ENCODE results near the gene TESPA1.
"Not testable (repeated sequence)": the region's sequence is repeated elsewhere in the genome, so short reads cannot be mapped to it uniquely, and the experiment has no call there.

Gene TESPA1

GRCh38 chr12:54993181-54993835 lies 8.7 kb upstream of the TESPA1 start:
- no peak overlapping the region for H2AFZ ChIP-seq (ENCODE audit: low read depth, low read length)
- no peak overlapping the region for H3K4me3 ChIP-seq (ENCODE audit: low read length)
- no peaks in the 10 kb centered on the region for H3K4me1 ChIP-seq (ENCODE audit: insufficient read depth, low read length)
- H3K9me3 ChIP-seq (ENCODE audit: low read length), result no peaks in the 10 kb centered on the region
- H3K27me3 ChIP-seq (ENCODE audit: insufficient read depth, low read length), result no peaks in the 10 kb centered on the region
- H3K36me3 ChIP-seq (ENCODE audit: insufficient read depth, low read length), result no peaks in the 10 kb centered on the region

GRCh38 chr12:54991991-54992375 lies 7.4 kb upstream of the TESPA1 start:
- Histone ChIP-seq H3K27me3 (ENCODE audit: insufficient read depth, low read length) (no peaks in the 10 kb centered on the region), H3K4me3 (ENCODE audit: low read length) (no peak overlapping the region)

DNA sequence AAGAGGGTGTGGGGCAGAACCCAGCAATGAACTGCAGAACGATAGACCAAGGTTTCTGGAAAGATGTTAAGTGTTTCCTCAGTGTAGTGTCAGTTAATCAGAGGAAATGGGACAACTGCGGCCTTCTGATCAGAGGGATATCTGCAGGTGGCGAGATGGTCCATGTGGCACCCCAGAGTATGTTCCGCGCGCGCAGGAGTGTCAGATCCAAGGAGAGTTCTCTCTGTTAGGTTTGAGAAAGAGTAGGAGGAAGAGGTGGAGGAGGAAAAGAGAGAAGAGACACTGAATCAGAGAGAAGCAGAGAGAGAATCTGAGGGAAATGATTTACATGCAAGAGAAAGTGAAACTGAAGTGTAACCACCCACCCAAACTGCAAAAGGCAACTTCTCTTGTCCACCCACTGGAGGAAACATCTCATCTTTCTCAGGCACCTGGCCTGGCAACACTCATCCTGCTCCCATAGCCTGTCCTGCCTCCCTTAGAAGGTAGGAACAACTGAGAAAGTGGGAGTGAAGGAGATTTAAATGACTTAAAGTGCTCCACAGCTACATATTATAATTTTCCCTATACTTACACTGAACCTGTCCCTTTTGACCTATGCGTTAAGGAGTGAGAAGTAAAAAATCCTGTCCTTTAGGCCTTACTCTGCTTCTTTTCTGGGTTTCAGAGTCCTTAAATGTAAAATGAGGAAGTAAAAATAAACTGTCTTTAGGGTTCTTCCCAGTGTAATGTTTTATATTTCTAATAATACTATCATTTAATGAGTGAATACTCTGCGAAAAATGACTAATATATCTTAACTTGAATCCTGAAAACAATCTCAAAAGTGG lies 6.8 kb upstream of the TESPA1 start:
- H3K4me1 ChIP-seq (ENCODE audit: insufficient read depth, low read length), result no peaks in the 10 kb centered on the region
- H3K9me3 ChIP-seq (ENCODE audit: low read length), result no peaks in the 10 kb centered on the region
- no peaks in the 10 kb centered on the region for H3K36me3 ChIP-seq (ENCODE audit: insufficient read depth, low read length)
- H3K4me3 ChIP-seq (ENCODE audit: low read length), result no peak overlapping the region
- H3K27me3 ChIP-seq (ENCODE audit: insufficient read depth, low read length), result no peaks in the 10 kb centered on the region
- no peak overlapping the region for H2AFZ ChIP-seq (ENCODE audit: low read depth, low read length)

More at GRCh38 chr12:54991991-54992375, 7.4 kb upstream of the TESPA1 start:
- no peaks in the 10 kb centered on the region for H3K36me3 ChIP-seq (ENCODE audit: insufficient read depth, low read length)
- no peaks in the 10 kb centered on the region for H3K9me3 ChIP-seq (ENCODE audit: low read length)
- no peak overlapping the region for H2AFZ ChIP-seq (ENCODE audit: low read depth, low read length)
- H3K4me1 ChIP-seq (ENCODE audit: insufficient read depth, low read length), result no peaks in the 10 kb centered on the region

GRCh38 chr12:54989829-54990228 lies 5.3 kb upstream of the TESPA1 start:
- Histone ChIP-seq H2AFZ (ENCODE audit: low read depth, low read length) (no peak overlapping the region), H3K4me3 (ENCODE audit: low read length) (no peak overlapping the region), H3K27me3 (ENCODE audit: insufficient read depth, low read length) (no peaks in the 10 kb centered on the region), H3K36me3 (ENCODE audit: insufficient read depth, low read length) (no peaks in the 10 kb centered on the region), H3K9me3 (ENCODE audit: low read length) (no peaks in the 10 kb centered on the region), H3K4me1 (ENCODE audit: insufficient read depth, low read length) (no peaks in the 10 kb centered on the region)

- Histone ChIP-seq H3K27me3 (ENCODE audit: insufficient read depth, low read length) (no peaks in the 10 kb centered on the region), H3K9me3 (ENCODE audit: low read length) (no peaks in the 10 kb centered on the region), H3K36me3 (ENCODE audit: insufficient read depth, low read length) (no peaks in the 10 kb centered on the region), H3K4me1 (ENCODE audit: insufficient read depth, low read length) (no peaks in the 10 kb centered on the region), H2AFZ (ENCODE audit: low read depth, low read length) (no peak overlapping the region), H3K4me3 (ENCODE audit: low read length) (no peak overlapping the region)
These were observed 4.0 kb upstream of the TESPA1 start for GRCh38 chr12:54988402-54989054.

DNA sequence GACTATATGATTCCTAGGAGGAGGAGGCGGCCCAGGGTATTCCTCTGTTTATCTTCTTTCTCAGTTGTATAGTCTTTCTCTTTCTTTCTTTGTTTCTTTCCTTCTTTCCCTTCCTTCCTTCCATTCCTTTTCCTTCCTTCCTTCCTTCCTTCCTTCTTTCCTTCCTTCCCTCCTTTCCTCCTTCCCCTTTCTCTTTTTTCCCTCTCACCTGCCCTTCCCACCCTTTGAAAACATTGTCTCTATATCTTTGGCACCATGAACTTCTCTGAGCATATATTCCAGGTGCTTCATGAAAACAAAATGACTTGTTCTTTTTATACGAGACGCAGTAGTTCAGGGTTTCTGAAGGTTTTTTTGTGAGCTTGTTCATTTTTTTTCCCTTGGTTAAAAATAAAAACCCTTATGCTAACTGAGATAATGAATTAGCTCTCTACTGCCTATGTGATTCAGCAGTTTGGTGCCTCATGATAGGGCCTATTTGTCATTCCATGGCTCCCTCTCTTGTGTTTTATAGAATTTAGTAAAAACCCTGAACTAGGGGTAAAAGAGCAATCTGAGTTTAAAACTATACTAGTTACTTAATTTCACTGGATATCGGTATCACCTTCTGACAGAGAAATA lies 3.2 kb upstream of the TESPA1 start:
- H3K4me1 ChIP-seq (ENCODE audit: insufficient read depth, low read length), result no peaks in the 10 kb centered on the region
- H3K4me3 ChIP-seq (ENCODE audit: low read length), result no peak overlapping the region
- H2AFZ ChIP-seq (ENCODE audit: low read depth, low read length), result no peak overlapping the region
- no peaks in the 10 kb centered on the region for H3K27me3 ChIP-seq (ENCODE audit: insufficient read depth, low read length)
- no peaks in the 10 kb centered on the region for H3K36me3 ChIP-seq (ENCODE audit: insufficient read depth, low read length)
- H3K9me3 ChIP-seq (ENCODE audit: low read length), result no peaks in the 10 kb centered on the region

DNA sequence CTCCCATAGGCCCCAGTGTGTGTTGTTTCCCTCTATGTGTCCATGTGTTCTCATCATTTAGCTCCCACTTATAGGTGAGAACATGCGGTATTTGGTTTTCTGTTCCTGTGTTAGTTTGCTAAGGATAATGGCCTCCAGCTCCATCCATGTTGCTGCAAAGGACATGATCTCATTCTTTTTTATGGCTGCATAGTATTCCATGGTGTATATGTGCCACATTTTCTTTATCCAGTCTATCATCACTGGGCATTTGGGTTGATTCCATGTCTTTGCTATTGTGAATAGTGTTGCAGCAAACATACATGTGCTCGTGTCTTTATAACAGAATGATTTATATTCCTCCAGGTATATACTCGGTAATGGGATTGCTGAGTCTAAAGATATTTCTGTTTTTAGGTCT lies 2.2 kb upstream of the TESPA1 start:
- H3K4me3 ChIP-seq (ENCODE audit: low read length); H3K9me3 ChIP-seq (ENCODE audit: low read length); H2AFZ ChIP-seq (ENCODE audit: low read depth, low read length); H3K27me3 ChIP-seq (ENCODE audit: insufficient read depth, low read length); H3K4me1 ChIP-seq (ENCODE audit: insufficient read depth, low read length); H3K36me3 ChIP-seq (ENCODE audit: insufficient read depth, low read length): not testable (repeated sequence)

- Histone ChIP-seq H3K27me3 (ENCODE audit: insufficient read depth, low read length) (no peaks in the 10 kb centered on the region), H3K36me3 (ENCODE audit: insufficient read depth, low read length) (no peaks in the 10 kb centered on the region), H3K9me3 (ENCODE audit: low read length) (no peaks in the 10 kb centered on the region), H3K4me1 (ENCODE audit: insufficient read depth, low read length) (no peaks in the 10 kb centered on the region), H3K4me3 (ENCODE audit: low read length) (no peak overlapping the region), H2AFZ (ENCODE audit: low read depth, low read length) (no peak overlapping the region)
These were observed 943 bp downstream of the TESPA1 start for GRCh38 chr12:54983536-54984101.

GRCh38 chr12:54981796-54982195 lies 2.8 kb downstream of the TESPA1 start:
- Histone ChIP-seq H3K27me3 (ENCODE audit: insufficient read depth, low read length) (no peaks in the 10 kb centered on the region), H3K9me3 (ENCODE audit: low read length) (no peaks in the 10 kb centered on the region), H3K4me3 (ENCODE audit: low read length) (no peak overlapping the region), H2AFZ (ENCODE audit: low read depth, low read length) (no peak overlapping the region), H3K36me3 (ENCODE audit: insufficient read depth, low read length) (no peaks in the 10 kb centered on the region), H3K4me1 (ENCODE audit: insufficient read depth, low read length) (no peaks in the 10 kb centered on the region)

DNA sequence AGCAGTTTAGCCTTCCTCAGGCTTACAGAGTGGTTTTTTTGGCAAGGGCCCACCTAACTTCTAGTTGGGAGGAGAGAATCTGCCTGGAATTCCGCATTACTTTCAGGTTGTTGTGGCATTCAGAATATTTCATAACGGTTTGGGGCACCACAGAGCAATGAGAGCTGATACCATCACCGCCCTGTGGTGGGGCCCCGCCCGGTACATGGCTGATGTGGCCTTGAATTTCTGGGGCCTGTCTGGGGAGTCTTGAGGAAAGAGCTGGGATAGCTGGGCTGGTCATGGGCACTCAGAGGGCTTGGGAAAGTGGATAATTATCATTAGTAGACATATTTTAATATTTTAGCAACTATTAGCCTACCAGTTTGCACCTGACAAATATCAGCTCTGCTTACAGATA lies 4.2 kb downstream of the TESPA1 start:
- H3K9me3 ChIP-seq (ENCODE audit: low read length), result no peaks in the 10 kb centered on the region
- no peaks in the 10 kb centered on the region for H3K4me1 ChIP-seq (ENCODE audit: insufficient read depth, low read length)
- no peaks in the 10 kb centered on the region for H3K27me3 ChIP-seq (ENCODE audit: insufficient read depth, low read length)
- no peak overlapping the region for H2AFZ ChIP-seq (ENCODE audit: low read depth, low read length)
- H3K4me3 ChIP-seq (ENCODE audit: low read length), result no peak overlapping the region
- no peaks in the 10 kb centered on the region for H3K36me3 ChIP-seq (ENCODE audit: insufficient read depth, low read length)

- Histone ChIP-seq H3K27me3 (ENCODE audit: insufficient read depth, low read length) (no peaks in the 10 kb centered on the region), H3K36me3 (ENCODE audit: insufficient read depth, low read length) (no peaks in the 10 kb centered on the region), H3K4me3 (ENCODE audit: low read length) (no peak overlapping the region), H3K4me1 (ENCODE audit: insufficient read depth, low read length) (no peaks in the 10 kb centered on the region), H2AFZ (ENCODE audit: low read depth, low read length) (no peak overlapping the region), H3K9me3 (ENCODE audit: low read length) (no peaks in the 10 kb centered on the region)
These were observed 6.7 kb downstream of the TESPA1 start for GRCh38 chr12:54977857-54978256.

DNA sequence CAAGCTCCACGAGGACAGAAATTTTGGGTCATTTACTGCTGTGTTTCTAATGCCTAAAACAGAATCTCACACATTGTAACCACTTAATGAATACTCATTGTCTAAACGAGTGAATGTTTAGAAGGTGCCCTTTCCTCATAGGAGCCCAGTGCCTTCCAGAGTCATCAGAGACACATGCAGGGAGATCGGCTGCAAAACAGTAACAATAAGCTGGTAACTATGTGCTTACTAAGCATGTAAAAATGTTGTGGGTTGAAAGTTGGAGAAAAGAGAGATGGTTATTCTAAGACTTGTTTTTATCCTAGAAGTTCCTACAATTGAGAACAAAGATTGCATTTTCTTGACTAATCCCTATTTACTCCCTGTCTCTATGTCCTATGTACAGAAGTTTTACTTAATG lies 7.4 kb downstream of the TESPA1 start:
- no peak overlapping the region for H2AFZ ChIP-seq (ENCODE audit: low read depth, low read length)
- no peaks in the 10 kb centered on the region for H3K4me1 ChIP-seq (ENCODE audit: insufficient read depth, low read length)
- no peaks in the 10 kb centered on the region for H3K36me3 ChIP-seq (ENCODE audit: insufficient read depth, low read length)
- H3K9me3 ChIP-seq (ENCODE audit: low read length), result no peaks in the 10 kb centered on the region
- H3K27me3 ChIP-seq (ENCODE audit: insufficient read depth, low read length), result no peaks in the 10 kb centered on the region
- H3K4me3 ChIP-seq (ENCODE audit: low read length), result no peak overlapping the region

DNA sequence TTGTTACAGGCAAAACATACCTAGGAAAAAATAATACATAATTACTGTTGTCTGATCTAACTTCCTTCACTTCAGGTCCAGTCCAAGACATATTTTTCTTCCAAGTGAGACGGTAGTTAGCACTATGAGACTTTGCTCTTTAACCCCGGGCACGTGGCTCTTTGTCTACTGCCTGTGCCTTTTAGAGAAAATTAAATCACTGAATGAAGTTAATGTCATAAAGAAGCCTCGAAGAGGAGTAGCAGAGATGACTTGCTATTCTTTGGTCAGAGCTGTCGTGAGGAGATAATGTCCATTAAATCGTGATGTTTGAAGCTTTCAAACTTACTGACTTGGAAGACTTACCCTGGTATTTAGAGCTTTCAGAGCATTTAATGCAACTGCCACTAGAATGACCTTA lies 8.7 kb downstream of the TESPA1 start:
- H3K27me3 ChIP-seq (ENCODE audit: insufficient read depth, low read length), result no peaks in the 10 kb centered on the region

More for the DNA sequence above, 8.7 kb downstream of the TESPA1 start:
- Histone ChIP-seq H3K4me3 (ENCODE audit: low read length) (no peak overlapping the region), H3K4me1 (ENCODE audit: insufficient read depth, low read length) (no peaks in the 10 kb centered on the region), H3K36me3 (ENCODE audit: insufficient read depth, low read length) (no peaks in the 10 kb centered on the region), H2AFZ (ENCODE audit: low read depth, low read length) (no peak overlapping the region), H3K9me3 (ENCODE audit: low read length) (no peaks in the 10 kb centered on the region)
